Endothelial cell (in vitro differentiated cells): Measurements from ENCODE around the gene CTSF. TPM values are rescaled to one million over a fixed set of nuclear protein-coding genes. Genes with fewer than 3 reads are reported as not detected.

Source experiments
- DNase-seq: peaks from one replicate; pipeline ENCODE4 v3.0.0; 2021; ENCODE audit warnings: low spot score
- H3K27ac Mint-ChIP-seq: one replicate; pipeline ENCODE4 v1.8.0; 2021; ENCODE audit warnings: mixed read lengths, inconsistent platforms; ENCODE audit not compliant: unreplicated experiment
- H3K27me3 Mint-ChIP-seq: one replicate; pipeline ENCODE4 v1.8.0; 2021; ENCODE audit warnings: mild to moderate bottlenecking, moderate library complexity, mixed read lengths, inconsistent platforms; ENCODE audit not compliant: unreplicated experiment
- H3K36me3 Mint-ChIP-seq: one replicate; pipeline ENCODE4 v1.8.0; 2021; ENCODE audit warnings: mild to moderate bottlenecking, low read depth, mixed read lengths, inconsistent platforms; ENCODE audit not compliant: unreplicated experiment
- H3K4me1 Mint-ChIP-seq: one replicate; pipeline ENCODE4 v1.8.0; 2021; ENCODE audit warnings: mild to moderate bottlenecking, mixed read lengths, inconsistent platforms; ENCODE audit not compliant: unreplicated experiment
- H3K4me3 Mint-ChIP-seq: one replicate; pipeline ENCODE4 v1.8.0; 2021; ENCODE audit warnings: mild to moderate bottlenecking, mixed read lengths, inconsistent platforms; ENCODE audit not compliant: unreplicated experiment
- H3K9me3 Mint-ChIP-seq: one replicate; pipeline ENCODE4 v1.8.0; 2021; ENCODE audit warnings: mixed read lengths, inconsistent platforms; ENCODE audit not compliant: unreplicated experiment
- total RNA-seq: library from RNA; stranded (reverse); fragmentation: NEBNext Ultra II Directional; extraction: Animal tissue kit (Norgen Biotek cat#: 25700); gene quantifications from one replicate; pipeline ENCODE4 v1.2.1, GENCODE V29; 2021; ENCODE audit not compliant: unreplicated experiment
- TF ChIP-seq, protein P1 (sequence below): fragments of 200-600 bp; sonication (generic); IDR thresholded peaks from one replicate; pipeline ENCODE4 v1.5.0; 2021; ENCODE audit warnings: antibody characterized with exemption; ENCODE audit not compliant: unreplicated experiment

Gene CTSF
- total RNA-seq, 1 donor from 2014 or later: 9.2 TPM

DNA sequence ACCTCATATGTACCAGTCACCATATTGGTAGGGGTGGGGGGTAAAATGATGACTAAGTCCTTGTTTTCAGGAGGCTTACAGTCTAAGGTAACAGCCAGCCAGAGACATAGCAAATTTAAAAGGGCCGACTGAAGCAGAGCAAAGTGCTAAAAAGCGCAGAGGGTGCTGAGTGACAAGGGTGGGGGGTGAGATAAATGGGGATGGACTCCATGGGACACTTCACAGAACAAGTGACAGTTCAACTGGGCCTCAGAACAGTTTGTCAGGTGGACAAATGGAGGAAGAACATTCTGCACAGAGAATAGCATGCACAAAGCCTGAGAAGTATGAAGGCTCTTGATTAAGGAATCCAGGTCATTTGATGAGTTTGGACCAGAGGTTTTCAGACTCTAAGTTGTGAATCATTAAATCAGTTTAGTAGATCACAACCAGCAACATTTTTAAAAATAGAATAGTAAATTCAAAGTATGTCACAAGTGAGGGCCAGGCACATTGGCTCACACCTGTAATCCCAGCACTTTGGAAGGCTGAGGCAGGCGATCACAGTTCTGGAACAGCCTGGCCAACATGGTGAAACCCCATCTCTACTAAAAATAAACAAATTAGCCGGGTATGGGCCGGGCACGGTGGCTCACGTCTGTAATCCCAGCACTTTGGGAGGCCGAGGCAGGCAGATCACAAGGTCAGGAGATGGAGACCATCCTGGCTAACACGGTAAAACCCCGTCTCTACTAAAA, 43.9 kb downstream of the CTSF start:
- H3K9me3 Mint-ChIP-seq: no peaks in the 10 kb centered on the region
- no peak overlapping the region for H3K27ac Mint-ChIP-seq
- DNase-seq: no peak
- H3K4me3 Mint-ChIP-seq: no peak overlapping the region
- no peaks in the 10 kb centered on the region for H3K4me1 Mint-ChIP-seq
- H3K27me3 Mint-ChIP-seq: peaks cover 1% of the 10 kb centered on the region
- peaks cover 30% of the 10 kb centered on the region for H3K36me3 Mint-ChIP-seq
- TF ChIP-seq, protein P1, sequence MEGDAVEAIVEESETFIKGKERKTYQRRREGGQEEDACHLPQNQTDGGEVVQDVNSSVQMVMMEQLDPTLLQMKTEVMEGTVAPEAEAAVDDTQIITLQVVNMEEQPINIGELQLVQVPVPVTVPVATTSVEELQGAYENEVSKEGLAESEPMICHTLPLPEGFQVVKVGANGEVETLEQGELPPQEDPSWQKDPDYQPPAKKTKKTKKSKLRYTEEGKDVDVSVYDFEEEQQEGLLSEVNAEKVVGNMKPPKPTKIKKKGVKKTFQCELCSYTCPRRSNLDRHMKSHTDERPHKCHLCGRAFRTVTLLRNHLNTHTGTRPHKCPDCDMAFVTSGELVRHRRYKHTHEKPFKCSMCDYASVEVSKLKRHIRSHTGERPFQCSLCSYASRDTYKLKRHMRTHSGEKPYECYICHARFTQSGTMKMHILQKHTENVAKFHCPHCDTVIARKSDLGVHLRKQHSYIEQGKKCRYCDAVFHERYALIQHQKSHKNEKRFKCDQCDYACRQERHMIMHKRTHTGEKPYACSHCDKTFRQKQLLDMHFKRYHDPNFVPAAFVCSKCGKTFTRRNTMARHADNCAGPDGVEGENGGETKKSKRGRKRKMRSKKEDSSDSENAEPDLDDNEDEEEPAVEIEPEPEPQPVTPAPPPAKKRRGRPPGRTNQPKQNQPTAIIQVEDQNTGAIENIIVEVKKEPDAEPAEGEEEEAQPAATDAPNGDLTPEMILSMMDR: no peak

DNA sequence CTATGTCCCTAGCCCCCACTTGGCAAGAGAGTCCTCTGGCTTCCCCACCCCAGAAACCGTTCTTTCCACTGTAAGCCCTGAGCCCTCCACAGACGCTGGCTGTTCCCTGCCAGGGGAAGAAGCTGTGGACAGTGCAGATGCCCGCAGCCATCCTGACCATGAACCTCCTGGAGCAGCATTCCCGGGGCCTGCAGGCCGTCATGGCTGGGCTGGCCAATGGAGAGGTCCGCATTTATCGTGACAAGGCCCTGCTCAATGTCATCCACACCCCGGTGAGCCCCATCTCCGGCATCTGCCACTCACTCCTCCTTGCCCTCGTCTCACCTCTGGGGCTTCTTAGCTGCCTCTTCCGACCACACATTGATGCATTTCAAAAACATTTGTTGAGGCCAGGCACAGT, 44.8 kb downstream of the CTSF start:
- H3K27me3 Mint-ChIP-seq: peaks cover 1% of the 10 kb centered on the region
- no peak overlapping the region for H3K27ac Mint-ChIP-seq
- no peaks in the 10 kb centered on the region for H3K4me1 Mint-ChIP-seq
- TF ChIP-seq, protein P1: no peak
- H3K4me3 Mint-ChIP-seq: no peak overlapping the region
- DNase-seq: no peak
- no peaks in the 10 kb centered on the region for H3K9me3 Mint-ChIP-seq
- H3K36me3 Mint-ChIP-seq: peaks cover 25% of the 10 kb centered on the region

Other genes with a start within 250 kb of the CTSF start
- gene RIN1, start 232.2 kb downstream of the CTSF start, total RNA-seq: 4.8 TPM
- gene BRMS1, start 223.5 kb downstream of the CTSF start, total RNA-seq: 38.4 TPM
- gene B4GAT1, start 221.0 kb downstream of the CTSF start, total RNA-seq: 21.4 TPM
- 5.7 TPM for gene SLC29A2, start 196.8 kb downstream of the CTSF start, total RNA-seq
- not detected for gene NPAS4, start 147.6 kb downstream of the CTSF start, total RNA-seq
- 73.0 TPM for gene MRPL11, start 129.8 kb downstream of the CTSF start, total RNA-seq
- gene PELI3, start 101.7 kb downstream of the CTSF start, total RNA-seq: 2.0 TPM
- 41.3 TPM for gene DPP3, start 88.2 kb downstream of the CTSF start, total RNA-seq
- 35.8 TPM for gene BBS1, start 58.0 kb downstream of the CTSF start, total RNA-seq
- gene ZDHHC24, start 22.6 kb downstream of the CTSF start, total RNA-seq: 10.3 TPM
- 0.21 TPM for gene ACTN3, start 21.7 kb downstream of the CTSF start, total RNA-seq
- 0.54 TPM for gene CCDC87, start 24.5 kb upstream of the CTSF start, total RNA-seq
- 51.2 TPM for gene CCS, start 24.6 kb upstream of the CTSF start, total RNA-seq
- gene RBM14, start 48.0 kb upstream of the CTSF start, total RNA-seq: 84.2 TPM
- gene RBM4, start 70.1 kb upstream of the CTSF start, total RNA-seq: 187 TPM
- 29.3 TPM for gene RBM4B, start 109.3 kb upstream of the CTSF start, total RNA-seq
- gene SPTBN2, start 160.6 kb upstream of the CTSF start, total RNA-seq: 17.1 TPM